Nephron (organoid): ENCODE results near the gene TRIM41.

Source experiments
- H3K27ac Mint-ChIP-seq, 3 experiments: 2 replicates each; pipeline ENCODE4 v1.8.0; 2020; ENCODE audit warnings: mixed read lengths in 3 of 3, mild to moderate bottlenecking in 2 of 3, moderate library complexity in 1 of 3
- H3K27me3 Mint-ChIP-seq: 2 replicates; pipeline ENCODE4 v1.8.0; 2021; ENCODE audit warnings: low read depth, mild to moderate bottlenecking, moderate library complexity, mixed read lengths
- H3K36me3 Mint-ChIP-seq: 2 replicates; pipeline ENCODE4 v1.8.0; 2020; ENCODE audit warnings: low read depth, mixed read lengths
- H3K4me1 Mint-ChIP-seq: 2 replicates; pipeline ENCODE4 v1.8.0; 2020; ENCODE audit warnings: mixed read lengths
- H3K4me3 Mint-ChIP-seq, 3 experiments: 2 replicates each; pipeline ENCODE4 v1.8.0; 2020; ENCODE audit warnings: mild to moderate bottlenecking in 3 of 3, mixed read lengths in 3 of 3, moderate library complexity in 2 of 3
- H3K9me3 Mint-ChIP-seq: 2 replicates; pipeline ENCODE4 v1.8.0; 2020; ENCODE audit warnings: mixed read lengths
- TF ChIP-seq, protein P1 (sequence below), 3 experiments: fragments of 200-600 bp; sonication (generic); IDR thresholded peaks; one replicate each; pipeline ENCODE4 v1.5.0; 2021; ENCODE audit warnings: antibody characterized with exemption in 3 of 3; ENCODE audit not compliant: unreplicated experiment in 3 of 3

TRIM41 gene

DNA sequence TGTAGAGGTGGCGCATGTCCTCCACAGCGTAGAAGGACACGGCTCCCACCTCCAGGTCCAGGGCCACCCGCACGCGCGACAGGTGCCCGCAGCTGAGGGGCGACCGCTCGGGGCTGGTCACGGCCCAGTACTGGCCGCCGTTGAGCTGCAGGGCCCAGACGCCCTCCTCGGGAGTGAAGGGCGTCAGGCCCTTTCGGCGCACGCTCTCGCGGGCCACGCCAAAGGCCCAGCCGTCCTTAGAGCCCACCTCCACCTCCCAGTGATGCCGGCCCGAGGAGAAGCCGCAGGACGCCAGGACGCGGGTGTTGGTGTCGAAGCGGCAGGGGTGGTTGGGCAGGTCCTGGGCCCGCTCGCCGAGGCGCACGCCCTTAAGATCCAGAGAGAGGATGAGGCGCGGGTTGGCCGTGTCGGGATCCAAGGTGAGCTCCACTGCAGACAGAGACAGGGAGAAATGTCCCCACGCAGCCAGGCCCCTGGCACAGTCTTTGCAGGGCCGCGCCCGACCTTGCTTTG lies 27.8 kb upstream of the TRIM41 start:
- Mint-ChIP-seq H3K36me3 (no peaks in the 10 kb centered on the region), H3K4me1 (peaks cover 6% of the 10 kb centered on the region), H3K27me3 (peaks cover 22% of the 10 kb centered on the region), H3K27ac (no peak overlapping the region), H3K4me3 (no peak overlapping the region), H3K9me3 (no peaks in the 10 kb centered on the region)
- TF ChIP-seq, protein P1, sequence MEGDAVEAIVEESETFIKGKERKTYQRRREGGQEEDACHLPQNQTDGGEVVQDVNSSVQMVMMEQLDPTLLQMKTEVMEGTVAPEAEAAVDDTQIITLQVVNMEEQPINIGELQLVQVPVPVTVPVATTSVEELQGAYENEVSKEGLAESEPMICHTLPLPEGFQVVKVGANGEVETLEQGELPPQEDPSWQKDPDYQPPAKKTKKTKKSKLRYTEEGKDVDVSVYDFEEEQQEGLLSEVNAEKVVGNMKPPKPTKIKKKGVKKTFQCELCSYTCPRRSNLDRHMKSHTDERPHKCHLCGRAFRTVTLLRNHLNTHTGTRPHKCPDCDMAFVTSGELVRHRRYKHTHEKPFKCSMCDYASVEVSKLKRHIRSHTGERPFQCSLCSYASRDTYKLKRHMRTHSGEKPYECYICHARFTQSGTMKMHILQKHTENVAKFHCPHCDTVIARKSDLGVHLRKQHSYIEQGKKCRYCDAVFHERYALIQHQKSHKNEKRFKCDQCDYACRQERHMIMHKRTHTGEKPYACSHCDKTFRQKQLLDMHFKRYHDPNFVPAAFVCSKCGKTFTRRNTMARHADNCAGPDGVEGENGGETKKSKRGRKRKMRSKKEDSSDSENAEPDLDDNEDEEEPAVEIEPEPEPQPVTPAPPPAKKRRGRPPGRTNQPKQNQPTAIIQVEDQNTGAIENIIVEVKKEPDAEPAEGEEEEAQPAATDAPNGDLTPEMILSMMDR (IDR thresholded peaks at IDR 0.05; ENCODE audit: unreplicated experiment in 3 of 3) = no peak

DNA sequence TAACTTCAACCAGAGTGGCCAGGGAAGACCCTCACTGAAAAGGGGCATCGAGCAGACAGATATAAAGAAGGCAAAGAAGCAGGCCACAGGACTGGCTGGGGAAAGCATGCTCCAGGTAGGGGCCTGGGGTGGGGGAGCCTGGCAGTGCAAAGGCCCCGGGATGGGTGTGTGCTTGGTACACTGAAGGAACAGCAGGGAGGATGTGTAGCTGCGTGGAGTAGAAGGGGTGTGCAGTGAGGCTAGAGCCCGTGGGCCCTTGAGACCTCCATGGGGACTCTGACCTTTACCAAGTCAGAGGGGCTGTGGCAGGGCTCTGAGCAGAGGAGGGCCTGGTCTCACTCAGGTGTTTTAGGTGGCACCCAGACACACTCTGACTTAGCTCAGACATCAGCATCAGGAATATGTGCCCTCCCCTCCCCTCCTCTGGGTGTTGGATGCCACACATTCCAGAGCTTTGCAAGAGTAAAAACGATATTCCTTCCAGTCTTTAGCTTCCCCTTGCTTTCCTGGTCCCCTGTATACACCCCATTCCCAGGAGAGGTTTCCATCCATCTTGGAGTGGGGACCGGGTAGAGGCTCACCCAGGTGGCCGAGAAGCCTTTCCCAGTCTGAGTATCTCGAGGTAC lies 25.6 kb upstream of the TRIM41 start:
- no peak overlapping the region for H3K4me3 Mint-ChIP-seq
- TF ChIP-seq, protein P1 (IDR thresholded peaks at IDR 0.05; ENCODE audit: unreplicated experiment in 3 of 3) = no peak
- no peaks in the 10 kb centered on the region for H3K36me3 Mint-ChIP-seq
- H3K4me1 Mint-ChIP-seq = peaks cover 6% of the 10 kb centered on the region
- no peak overlapping the region for H3K27ac Mint-ChIP-seq
- no peaks in the 10 kb centered on the region for H3K9me3 Mint-ChIP-seq
- H3K27me3 Mint-ChIP-seq = peaks cover 39% of the 10 kb centered on the region

DNA sequence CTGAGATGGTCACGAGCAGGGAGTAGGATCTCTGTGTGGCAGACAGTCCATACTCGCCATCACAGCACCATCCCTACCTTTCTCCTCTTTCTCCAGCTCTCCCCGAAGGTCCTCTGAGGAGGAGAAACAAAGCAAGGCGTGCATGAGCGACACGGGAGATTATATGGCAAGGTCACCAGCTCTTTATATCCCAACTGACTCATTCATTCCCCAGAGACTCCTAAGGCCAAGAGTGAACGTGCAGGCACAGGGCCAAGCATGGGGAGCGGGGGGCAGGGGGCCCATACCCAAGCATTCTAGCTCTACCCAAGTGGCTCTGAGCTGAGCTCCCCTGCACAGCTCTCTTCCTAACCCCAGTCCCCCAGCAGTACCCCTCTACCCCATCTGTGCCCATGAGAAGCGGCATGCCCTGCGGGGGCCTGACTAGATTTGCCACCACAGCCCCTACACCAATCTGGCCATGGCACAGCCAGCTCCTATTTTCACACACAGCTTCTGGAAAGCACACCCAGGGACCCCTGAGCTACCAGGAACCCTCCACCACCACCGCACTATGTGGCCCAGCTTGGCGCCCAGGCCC lies 24.9 kb upstream of the TRIM41 start:
- H3K4me1 Mint-ChIP-seq = no peaks in the 10 kb centered on the region
- H3K27me3 Mint-ChIP-seq = peaks cover 47% of the 10 kb centered on the region
- no peak overlapping the region for H3K27ac Mint-ChIP-seq
- TF ChIP-seq, protein P1 (IDR thresholded peaks at IDR 0.05; ENCODE audit: unreplicated experiment in 3 of 3) = no peak
- no peaks in the 10 kb centered on the region for H3K36me3 Mint-ChIP-seq
- H3K4me3 Mint-ChIP-seq = no peak overlapping the region
- H3K9me3 Mint-ChIP-seq = no peaks in the 10 kb centered on the region

DNA sequence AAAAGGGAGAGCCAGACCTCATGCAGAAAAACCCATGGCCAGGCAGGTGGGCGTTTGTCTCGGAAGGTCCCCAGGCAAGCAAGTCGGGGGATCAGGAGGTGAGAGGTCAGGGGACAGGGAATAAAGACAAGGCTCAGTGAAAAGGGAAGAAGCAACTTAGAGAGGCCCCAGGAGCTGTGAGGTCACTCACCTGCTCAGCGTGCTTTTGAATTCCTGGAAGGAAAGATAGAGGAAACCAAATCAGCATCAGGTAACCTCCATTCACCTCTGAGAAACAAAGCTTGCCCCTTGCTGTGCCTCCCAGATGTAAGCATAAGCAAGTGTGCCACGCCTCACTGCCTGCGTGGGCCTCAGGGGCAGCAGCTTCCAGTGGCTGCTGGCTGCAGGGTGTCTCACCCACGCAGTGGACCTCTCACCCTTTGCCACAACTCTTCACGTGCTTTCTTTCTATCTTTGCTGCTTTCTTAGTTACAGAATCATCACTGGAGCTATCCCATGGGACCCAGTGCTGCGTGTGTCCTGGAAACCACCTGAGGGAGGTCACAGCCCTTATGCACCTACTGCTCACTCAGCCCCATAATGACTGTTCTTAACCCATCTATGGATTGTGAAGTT lies 24.1 kb upstream of the TRIM41 start:
- Mint-ChIP-seq H3K9me3 (no peaks in the 10 kb centered on the region), H3K4me3 (peak overlapping the region in 1 of 3 experiments; percentile 5), H3K27ac (no peak overlapping the region), H3K36me3 (no peaks in the 10 kb centered on the region), H3K4me1 (no peaks in the 10 kb centered on the region), H3K27me3 (peaks cover 55% of the 10 kb centered on the region)
- TF ChIP-seq, protein P1 (IDR thresholded peaks at IDR 0.05; ENCODE audit: unreplicated experiment in 3 of 3) = no peak

DNA sequence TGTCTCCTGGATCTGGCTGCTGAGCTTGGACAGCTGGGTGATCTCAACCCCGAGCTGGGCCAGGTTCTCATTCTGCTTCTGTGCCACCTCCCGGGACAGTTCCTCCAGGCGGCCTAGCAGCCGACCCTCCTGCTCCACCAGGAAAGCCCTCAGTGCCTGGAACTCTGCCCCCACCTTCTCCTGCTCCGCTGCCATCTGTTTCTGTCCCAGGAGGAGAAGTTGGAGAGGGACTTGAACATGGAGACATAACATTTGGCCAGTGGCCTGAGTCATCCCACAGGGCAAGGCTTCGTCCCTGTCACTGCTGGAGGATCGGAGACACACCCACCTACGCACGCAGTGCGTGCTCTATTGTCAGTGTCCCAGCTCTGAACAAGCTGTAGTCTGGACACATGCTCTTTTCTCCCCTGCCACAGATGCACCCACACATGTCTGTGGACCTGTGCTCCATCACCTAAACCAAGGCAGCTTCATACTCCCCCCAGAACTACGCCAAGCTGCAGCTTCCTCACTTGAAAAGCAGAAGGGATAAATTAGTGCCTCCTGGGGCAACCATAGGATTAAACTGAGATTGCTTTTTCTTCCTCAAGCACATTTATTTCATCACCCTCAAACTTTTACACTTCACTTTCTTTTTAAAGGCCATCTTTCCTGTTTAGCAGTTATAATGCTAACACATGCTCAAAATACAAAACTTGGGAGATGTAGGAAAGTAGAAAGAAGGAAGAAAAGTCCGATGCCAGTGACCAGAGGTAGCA lies 23.0 kb upstream of the TRIM41 start:
- Mint-ChIP-seq H3K27ac (no peak overlapping the region), H3K4me1 (no peaks in the 10 kb centered on the region), H3K9me3 (no peaks in the 10 kb centered on the region), H3K4me3 (peak overlapping the region in 1 of 3 experiments; percentile 19), H3K27me3 (peaks cover 59% of the 10 kb centered on the region), H3K36me3 (no peaks in the 10 kb centered on the region)
- TF ChIP-seq, protein P1 (IDR thresholded peaks at IDR 0.05; ENCODE audit: unreplicated experiment in 3 of 3) = no peak
